Ovary (tissue), 3 donors: Measurements from ENCODE around the gene ERICH6B.

Experiments
- CTCF ChIP-seq, 3 donors: fragments of 450-650 bp in 2 of 3; fragments of 200-600 bp in 1 of 3; IDR thresholded peaks; one replicate each; pipeline versions ENCODE4 v1.5.1 to v1.8.0; 2016 to 2022; ENCODE audit warnings: antibody characterized with exemption in 3 of 3, mild to moderate bottlenecking in 1 of 3
- EP300 ChIP-seq: sonication (generic); formaldehyde crosslinking; IDR thresholded peaks from one replicate; pipeline ENCODE4 v1.6.1; 2017; ENCODE audit warnings: antibody characterized with exemption
- POLR2A ChIP-seq: fragments of 450-650 bp; IDR thresholded peaks from one replicate; pipeline ENCODE4 v1.6.1; 2017; ENCODE audit warnings: antibody characterized with exemption, mild to moderate bottlenecking, moderate library complexity
- donor health status: DM: no; HTN: no; CAD: no.

GRCh38 chr13:45492538-45492937, 123.0 kb downstream of the ERICH6B start:
- TF ChIP-seq POLR2A (no peak), CTCF (IDR thresholded peaks at IDR 0.05) (no peak), EP300 (no peak)
